Endothelial cell of hepatic sinusoid (primary cell): ENCODE data around the gene SLC25A22.

Source experiments
- in situ Hi-C: cut with HindIII; loops from 2 replicates; pipeline ENCODE4 v1.10.0; 2017; ENCODE audit warnings: low sequenced_read_pairs

Gene SLC25A22

GRCh38 chr11:798093-798713 is at the start of gene SLC25A22:
TSS of gene SLC25A22 (minus strand) at chr11:798281. CDS start at chr11:795006, 3,275 bp downstream.
- in situ Hi-C loops: no loop called here

- in situ Hi-C loops: no loop called here
Measured at GRCh38 chr11:847876-848275, 49.8 kb upstream of the SLC25A22 start.

GRCh38 chr11:846496-847098 is 48.5 kb upstream of the SLC25A22 start:
- in situ Hi-C loops: no loop called here

GRCh38 chr11:845872-846495 is 47.9 kb upstream of the SLC25A22 start:
- in situ Hi-C loops: no loop called here

GRCh38 chr11:844693-845644 is 46.9 kb upstream of the SLC25A22 start:
- in situ Hi-C loops: no loop called here

- in situ Hi-C loops: no loop called here
Measured at GRCh38 chr11:843818-844692, 46.0 kb upstream of the SLC25A22 start.

- in situ Hi-C loops: no loop called here
Measured at GRCh38 chr11:843086-843734, 45.1 kb upstream of the SLC25A22 start.

GRCh38 chr11:842370-843002 is 44.4 kb upstream of the SLC25A22 start, which contains the start of the genes POLR2L and TSPAN4:
TSS of gene POLR2L (minus strand) at chr11:842529. CDS start at chr11:842508, 21 bp downstream.
TSS of gene TSPAN4 (plus strand) at chr11:842852. CDS start at chr11:850305, 7,453 bp downstream.
- in situ Hi-C loops: no loop called here

GRCh38 chr11:841981-842369 is 43.9 kb upstream of the SLC25A22 start:
- in situ Hi-C loops: no loop called here

- in situ Hi-C loops: no loop called here
Measured at GRCh38 chr11:839875-840617, 42.0 kb upstream of the SLC25A22 start.

- in situ Hi-C loops: no loop called here
Measured at GRCh38 chr11:839280-839623, 41.2 kb upstream of the SLC25A22 start.

GRCh38 chr11:838441-839279 is 40.6 kb upstream of the SLC25A22 start:
- in situ Hi-C loops: no loop called here

GRCh38 chr11:837990-838307 is 39.9 kb upstream of the SLC25A22 start:
- in situ Hi-C loops: no loop called here

- in situ Hi-C loops: no loop called here
Measured at GRCh38 chr11:837189-837989, 39.3 kb upstream of the SLC25A22 start.

- in situ Hi-C loops: no loop called here
Measured at GRCh38 chr11:836700-837099, 38.6 kb upstream of the SLC25A22 start.

- in situ Hi-C loops: no loop called here
Measured at GRCh38 chr11:836274-836673, 38.2 kb upstream of the SLC25A22 start.
